HepG2 (cell line): ENCODE data around the gene POLR1G. TPM values are rescaled to one million over a fixed set of nuclear protein-coding genes. Genes with fewer than 3 reads are reported as not detected.

Experiments
- CENPX ChIP-seq: sonication (generic); formaldehyde crosslinking; IDR thresholded peaks from 2 replicates; pipeline ENCODE4 v1.9.0; 2021; ENCODE audit warnings: mild to moderate bottlenecking, missing genetic modification reagents, moderate library complexity
- FOXO1 ChIP-seq: sonication (generic); formaldehyde crosslinking; IDR thresholded peaks from 2 replicates; pipeline ENCODE4 v1.4.0; 2020; ENCODE audit warnings: missing genetic modification reagents
- GABPA ChIP-seq, 2 experiments: IDR thresholded peaks; 2 replicates each; pipeline ENCODE4 v1.6.1; 2011 to 2016; ENCODE audit warnings: low read depth in 2 of 2, low read length in 1 of 2, missing biosample characterization in 1 of 2, missing genetic modification characterization in 1 of 2
- IRF2 ChIP-seq: IDR thresholded peaks from 2 replicates; pipeline ENCODE4 v1.6.1; 2018; ENCODE audit warnings: missing genetic modification reagents, missing compliant biosample characterization
- NFATC3 ChIP-seq: sonication (generic); formaldehyde crosslinking; IDR thresholded peaks from 2 replicates; pipeline ENCODE4 v1.5.1; 2020; ENCODE audit warnings: mild to moderate bottlenecking, missing genetic modification reagents
- ZMAT3 ChIP-seq: sonication (generic); formaldehyde crosslinking; conservative IDR thresholded peaks from 2 replicates; pipeline ENCODE4 v1.7.0; 2021; ENCODE audit warnings: missing genetic modification reagents
- ZNF12 ChIP-seq: sonication (generic); formaldehyde crosslinking; IDR thresholded peaks from 2 replicates; pipeline ENCODE4 v1.5.0; 2020; ENCODE audit warnings: missing genetic modification reagents
- ZNF24 ChIP-seq: fragments of 450-650 bp; IDR thresholded peaks from 2 replicates; pipeline ENCODE4 v1.6.1; 2017; ENCODE audit warnings: antibody characterized with exemption, mild to moderate bottlenecking
- ZNF343 ChIP-seq: sonication (generic); formaldehyde crosslinking; IDR thresholded peaks from 2 replicates; pipeline ENCODE4 v1.4.0; 2020; ENCODE audit warnings: mild to moderate bottlenecking, missing genetic modification reagents
- ZNF484 ChIP-seq: sonication (generic); formaldehyde crosslinking; IDR thresholded peaks from 2 replicates; pipeline ENCODE4 v1.5.1; 2020; ENCODE audit warnings: mild to moderate bottlenecking, low read depth, missing genetic modification reagents, borderline replicate concordance
- polyA plus RNA-seq, 8 experiments: library from polyadenylated mRNA; depleted of rRNA in 3 of 8; stranded (reverse) in 7 of 8; unstranded in 1 of 8; fragments of >200 nt; fragmentation: Illumina TruSeq in 4 of 8; extraction: Trizol in 4 of 8; gene quantifications; 2 replicates each; pipeline versions ENCODE4 v1.2.1 to v1.2.3, GENCODE V29; 2011 to 2016; ENCODE audit warnings: low read depth in 4 of 8, missing spikeins in 1 of 8, mixed read lengths in 1 of 8; ENCODE audit not compliant: insufficient read depth in 1 of 8
- total RNA-seq, 5 experiments: library from RNA; depleted of rRNA; stranded (reverse); fragments of >200 nt; fragmentation: Illumina TruSeq; extraction: Trizol; gene quantifications; 2 replicates each; pipeline ENCODE4 v1.2.3, GENCODE V29; 2016; ENCODE audit warnings: low read depth in 1 of 5
- TF ChIP-seq, protein P1 (sequence below): sonication (generic); formaldehyde crosslinking; IDR thresholded peaks from 2 replicates; pipeline ENCODE4 v1.8.1; 2022; ENCODE audit warnings: mild to moderate bottlenecking, missing genetic modification reagents
- TF ChIP-seq, protein P2 (sequence below): sonication (generic); formaldehyde crosslinking; conservative IDR thresholded peaks from 2 replicates; pipeline ENCODE4 v1.8.0; 2022; ENCODE audit warnings: missing genetic modification reagents
- TF ChIP-seq, protein P3 (sequence below): IDR thresholded peaks from 2 replicates; pipeline ENCODE4 v1.6.1; 2016
- TF ChIP-seq, protein P4 (sequence below): sonication (generic); formaldehyde crosslinking; IDR thresholded peaks from 2 replicates; pipeline ENCODE4 v1.5.0; 2020; ENCODE audit warnings: mild to moderate bottlenecking, missing genetic modification reagents, borderline replicate concordance
- TF ChIP-seq, protein P5 (sequence below): IDR thresholded peaks from 2 replicates; pipeline ENCODE4 v1.6.1; 2016; ENCODE audit warnings: low read depth, borderline replicate concordance

POLR1G gene
- total and polyA plus RNA-seq, 2 of the 13 experiments (the other 11 are each of a cell fraction or from before 2014, with no cell fraction given) = 3.5 to 20.8 TPM

DNA sequence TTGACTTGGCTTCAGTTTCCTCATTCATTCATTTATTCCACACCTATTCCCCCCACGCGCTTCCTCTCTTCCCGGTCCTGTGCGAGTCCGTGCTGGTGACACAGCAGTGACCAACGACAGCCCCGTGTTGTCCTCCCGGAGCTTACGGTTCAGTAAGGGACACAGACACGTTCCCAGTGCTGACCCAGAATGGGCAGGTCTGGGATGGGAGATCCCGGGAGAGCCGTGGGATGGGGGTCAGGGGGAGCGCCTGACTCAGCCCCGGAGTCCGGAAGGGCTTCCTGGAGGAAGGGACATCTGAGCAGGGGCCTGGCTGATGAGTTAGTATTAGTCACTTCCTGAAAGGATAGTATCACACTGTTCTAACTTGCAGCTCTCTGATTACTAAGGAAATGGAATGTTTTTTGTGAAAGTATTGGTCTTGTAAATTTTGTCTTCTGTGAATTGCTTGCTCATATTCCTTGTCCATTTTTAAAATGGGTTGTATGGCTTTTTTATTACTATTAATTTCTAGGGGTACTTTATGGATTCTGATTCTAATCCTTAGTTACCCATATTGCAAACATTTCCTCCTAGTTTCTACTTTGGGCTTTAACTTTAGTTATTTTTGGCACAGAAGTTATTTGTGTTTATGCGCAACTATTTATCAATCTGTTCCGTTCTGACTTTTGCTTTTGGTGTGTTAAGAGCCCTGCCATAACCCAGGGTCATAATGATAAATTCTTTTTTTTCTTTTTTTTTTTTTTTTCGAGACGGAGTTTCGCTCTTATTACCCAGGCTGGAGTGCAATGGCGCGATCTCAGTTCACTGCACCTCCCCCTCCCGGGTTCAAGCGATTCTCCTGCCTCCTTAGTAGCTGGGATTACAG lies 18.0 kb downstream of the POLR1G start (continued):
- TF ChIP-seq ZNF484 (CRISPR knock-in tag) = no peak
- 0 out of 2 replicates have a peak, but pooled peaks have one; percentile 22 for TF ChIP-seq ZNF343 (CRISPR knock-in tag)
- TF ChIP-seq, protein P1, sequence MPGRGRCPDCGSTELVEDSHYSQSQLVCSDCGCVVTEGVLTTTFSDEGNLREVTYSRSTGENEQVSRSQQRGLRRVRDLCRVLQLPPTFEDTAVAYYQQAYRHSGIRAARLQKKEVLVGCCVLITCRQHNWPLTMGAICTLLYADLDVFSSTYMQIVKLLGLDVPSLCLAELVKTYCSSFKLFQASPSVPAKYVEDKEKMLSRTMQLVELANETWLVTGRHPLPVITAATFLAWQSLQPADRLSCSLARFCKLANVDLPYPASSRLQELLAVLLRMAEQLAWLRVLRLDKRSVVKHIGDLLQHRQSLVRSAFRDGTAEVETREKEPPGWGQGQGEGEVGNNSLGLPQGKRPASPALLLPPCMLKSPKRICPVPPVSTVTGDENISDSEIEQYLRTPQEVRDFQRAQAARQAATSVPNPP (CRISPR knock-in tag) = no peak
- no peak for TF ChIP-seq NFATC3 (CRISPR knock-in tag)
- TF ChIP-seq GABPA (IDR thresholded peaks at IDR 0.05; ENCODE audit: low read depth, low read length) = peak; percentile 27; the same call in 1 of the 2 replicates
- TF ChIP-seq GABPA (CRISPR knock-in tag; IDR thresholded peaks at IDR 0.05; ENCODE audit: low read depth) = peak; percentile 46; the same call in 1 of the 2 replicates
- TF ChIP-seq, protein P2, sequence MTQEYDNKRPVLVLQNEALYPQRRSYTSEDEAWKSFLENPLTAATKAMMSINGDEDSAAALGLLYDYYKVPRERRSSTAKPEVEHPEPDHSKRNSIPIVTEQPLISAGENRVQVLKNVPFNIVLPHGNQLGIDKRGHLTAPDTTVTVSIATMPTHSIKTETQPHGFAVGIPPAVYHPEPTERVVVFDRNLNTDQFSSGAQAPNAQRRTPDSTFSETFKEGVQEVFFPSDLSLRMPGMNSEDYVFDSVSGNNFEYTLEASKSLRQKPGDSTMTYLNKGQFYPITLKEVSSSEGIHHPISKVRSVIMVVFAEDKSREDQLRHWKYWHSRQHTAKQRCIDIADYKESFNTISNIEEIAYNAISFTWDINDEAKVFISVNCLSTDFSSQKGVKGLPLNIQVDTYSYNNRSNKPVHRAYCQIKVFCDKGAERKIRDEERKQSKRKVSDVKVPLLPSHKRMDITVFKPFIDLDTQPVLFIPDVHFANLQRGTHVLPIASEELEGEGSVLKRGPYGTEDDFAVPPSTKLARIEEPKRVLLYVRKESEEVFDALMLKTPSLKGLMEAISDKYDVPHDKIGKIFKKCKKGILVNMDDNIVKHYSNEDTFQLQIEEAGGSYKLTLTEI (CRISPR knock-in tag) = no peak
- TF ChIP-seq FOXO1 (CRISPR knock-in tag) = no peak; the same call in 1 of the 2 replicates
- no peak; the same call in none of the 2 replicates for TF ChIP-seq IRF2
- TF ChIP-seq, protein P3, sequence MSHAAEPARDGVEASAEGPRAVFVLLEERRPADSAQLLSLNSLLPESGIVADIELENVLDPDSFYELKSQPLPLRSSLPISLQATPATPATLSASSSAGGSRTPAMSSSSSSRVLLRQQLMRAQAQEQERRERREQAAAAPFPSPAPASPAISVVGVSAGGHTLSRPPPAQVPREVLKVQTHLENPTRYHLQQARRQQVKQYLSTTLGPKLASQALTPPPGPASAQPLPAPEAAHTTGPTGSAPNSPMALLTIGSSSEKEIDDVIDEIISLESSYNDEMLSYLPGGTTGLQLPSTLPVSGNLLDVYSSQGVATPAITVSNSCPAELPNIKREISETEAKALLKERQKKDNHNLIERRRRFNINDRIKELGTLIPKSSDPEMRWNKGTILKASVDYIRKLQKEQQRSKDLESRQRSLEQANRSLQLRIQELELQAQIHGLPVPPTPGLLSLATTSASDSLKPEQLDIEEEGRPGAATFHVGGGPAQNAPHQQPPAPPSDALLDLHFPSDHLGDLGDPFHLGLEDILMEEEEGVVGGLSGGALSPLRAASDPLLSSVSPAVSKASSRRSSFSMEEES = peak; percentile 21; the same call in 1 of the 2 replicates
- TF ChIP-seq CENPX (CRISPR knock-in tag) = no peak
- TF ChIP-seq, protein P4, sequence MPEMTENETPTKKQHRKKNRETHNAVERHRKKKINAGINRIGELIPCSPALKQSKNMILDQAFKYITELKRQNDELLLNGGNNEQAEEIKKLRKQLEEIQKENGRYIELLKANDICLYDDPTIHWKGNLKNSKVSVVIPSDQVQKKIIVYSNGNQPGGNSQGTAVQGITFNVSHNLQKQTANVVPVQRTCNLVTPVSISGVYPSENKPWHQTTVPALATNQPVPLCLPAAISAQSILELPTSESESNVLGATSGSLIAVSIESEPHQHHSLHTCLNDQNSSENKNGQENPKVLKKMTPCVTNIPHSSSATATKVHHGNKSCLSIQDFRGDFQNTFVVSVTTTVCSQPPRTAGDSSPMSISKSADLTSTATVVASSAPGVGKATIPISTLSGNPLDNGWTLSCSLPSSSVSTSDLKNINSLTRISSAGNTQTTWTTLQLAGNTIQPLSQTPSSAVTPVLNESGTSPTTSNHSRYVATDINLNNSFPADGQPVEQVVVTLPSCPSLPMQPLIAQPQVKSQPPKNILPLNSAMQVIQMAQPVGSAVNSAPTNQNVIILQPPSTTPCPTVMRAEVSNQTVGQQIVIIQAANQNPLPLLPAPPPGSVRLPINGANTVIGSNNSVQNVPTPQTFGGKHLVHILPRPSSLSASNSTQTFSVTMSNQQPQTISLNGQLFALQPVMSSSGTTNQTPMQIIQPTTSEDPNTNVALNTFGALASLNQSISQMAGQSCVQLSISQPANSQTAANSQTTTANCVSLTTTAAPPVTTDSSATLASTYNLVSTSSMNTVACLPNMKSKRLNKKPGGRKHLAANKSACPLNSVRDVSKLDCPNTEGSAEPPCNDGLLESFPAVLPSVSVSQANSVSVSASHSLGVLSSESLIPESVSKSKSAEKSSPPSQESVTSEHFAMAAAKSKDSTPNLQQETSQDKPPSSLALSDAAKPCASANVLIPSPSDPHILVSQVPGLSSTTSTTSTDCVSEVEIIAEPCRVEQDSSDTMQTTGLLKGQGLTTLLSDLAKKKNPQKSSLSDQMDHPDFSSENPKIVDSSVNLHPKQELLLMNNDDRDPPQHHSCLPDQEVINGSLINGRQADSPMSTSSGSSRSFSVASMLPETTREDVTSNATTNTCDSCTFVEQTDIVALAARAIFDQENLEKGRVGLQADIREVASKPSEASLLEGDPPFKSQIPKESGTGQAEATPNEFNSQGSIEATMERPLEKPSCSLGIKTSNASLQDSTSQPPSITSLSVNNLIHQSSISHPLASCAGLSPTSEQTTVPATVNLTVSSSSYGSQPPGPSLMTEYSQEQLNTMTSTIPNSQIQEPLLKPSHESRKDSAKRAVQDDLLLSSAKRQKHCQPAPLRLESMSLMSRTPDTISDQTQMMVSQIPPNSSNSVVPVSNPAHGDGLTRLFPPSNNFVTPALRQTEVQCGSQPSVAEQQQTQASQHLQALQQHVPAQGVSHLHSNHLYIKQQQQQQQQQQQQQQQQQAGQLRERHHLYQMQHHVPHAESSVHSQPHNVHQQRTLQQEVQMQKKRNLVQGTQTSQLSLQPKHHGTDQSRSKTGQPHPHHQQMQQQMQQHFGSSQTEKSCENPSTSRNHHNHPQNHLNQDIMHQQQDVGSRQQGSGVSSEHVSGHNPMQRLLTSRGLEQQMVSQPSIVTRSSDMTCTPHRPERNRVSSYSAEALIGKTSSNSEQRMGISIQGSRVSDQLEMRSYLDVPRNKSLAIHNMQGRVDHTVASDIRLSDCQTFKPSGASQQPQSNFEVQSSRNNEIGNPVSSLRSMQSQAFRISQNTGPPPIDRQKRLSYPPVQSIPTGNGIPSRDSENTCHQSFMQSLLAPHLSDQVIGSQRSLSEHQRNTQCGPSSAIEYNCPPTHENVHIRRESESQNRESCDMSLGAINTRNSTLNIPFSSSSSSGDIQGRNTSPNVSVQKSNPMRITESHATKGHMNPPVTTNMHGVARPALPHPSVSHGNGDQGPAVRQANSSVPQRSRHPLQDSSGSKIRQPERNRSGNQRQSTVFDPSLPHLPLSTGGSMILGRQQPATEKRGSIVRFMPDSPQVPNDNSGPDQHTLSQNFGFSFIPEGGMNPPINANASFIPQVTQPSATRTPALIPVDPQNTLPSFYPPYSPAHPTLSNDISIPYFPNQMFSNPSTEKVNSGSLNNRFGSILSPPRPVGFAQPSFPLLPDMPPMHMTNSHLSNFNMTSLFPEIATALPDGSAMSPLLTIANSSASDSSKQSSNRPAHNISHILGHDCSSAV = no peak
- peak; percentile 82 for TF ChIP-seq ZNF24
- TF ChIP-seq, protein P5, sequence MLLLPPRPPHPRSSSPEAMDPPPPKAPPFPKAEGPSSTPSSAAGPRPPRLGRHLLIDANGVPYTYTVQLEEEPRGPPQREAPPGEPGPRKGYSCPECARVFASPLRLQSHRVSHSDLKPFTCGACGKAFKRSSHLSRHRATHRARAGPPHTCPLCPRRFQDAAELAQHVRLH (CRISPR knock-in tag) = no peak
- peak; percentile 83 for TF ChIP-seq ZNF12
- TF ChIP-seq ZMAT3 = no peak
